Ovary (tissue), 9 donors: ENCODE measurements around the gene NELFCD. TPM values are rescaled to one million over a fixed set of nuclear protein-coding genes. Genes with fewer than 3 reads are reported as not detected.
"Not testable (repeated sequence)": the region's sequence is repeated elsewhere in the genome, so short reads cannot be mapped to it uniquely, and the experiment has no call there.

Experiments used
- DNase-seq, 5 donors: peaks; one replicate each; pipeline ENCODE4 v3.0.0-alpha.2; 2019 to 2020
- H3K27ac ChIP-seq, 2 donors: fragments of 200-600 bp; one replicate each; pipeline versions ENCODE4 v1.5.1 to v1.8.0; 2019 to 2022
- H3K27me3 ChIP-seq: fragments of 200-600 bp; one replicate; pipeline ENCODE4 v1.8.0; 2022
- H3K36me3 ChIP-seq: fragments of 200-600 bp; sonication (generic); one replicate; pipeline ENCODE4 v1.5.1; 2019
- H3K4me1 ChIP-seq: one replicate; pipeline ENCODE4 v1.8.1; 2013; ENCODE audit warnings: mild to moderate bottlenecking, moderate library complexity; ENCODE audit not compliant: insufficient read depth
- H3K4me3 ChIP-seq: fragments of 200-600 bp; sonication (generic); one replicate; pipeline ENCODE4 v1.5.1; 2017
- H3K9me3 ChIP-seq, 2 donors: fragments of 200-600 bp in 1 of 2; sonication (generic) in 1 of 2; one replicate each; pipeline versions ENCODE4 v1.5.1 to v1.8.1; 2013 to 2019; ENCODE audit warnings: mild to moderate bottlenecking in 1 of 2, moderate library complexity in 1 of 2
- CTCF ChIP-seq, 3 donors: fragments of 450-650 bp in 2 of 3; fragments of 200-600 bp in 1 of 3; IDR thresholded peaks; one replicate each; pipeline versions ENCODE4 v1.5.1 to v1.8.0; 2016 to 2022; ENCODE audit warnings: antibody characterized with exemption in 3 of 3, mild to moderate bottlenecking in 1 of 3
- EP300 ChIP-seq: sonication (generic); formaldehyde crosslinking; IDR thresholded peaks from one replicate; pipeline ENCODE4 v1.6.1; 2017; ENCODE audit warnings: antibody characterized with exemption
- POLR2A ChIP-seq: fragments of 450-650 bp; IDR thresholded peaks from one replicate; pipeline ENCODE4 v1.6.1; 2017; ENCODE audit warnings: antibody characterized with exemption, mild to moderate bottlenecking, moderate library complexity
- WGBS, 3 donors: extraction: QIAGEN DNeasy Blood & Tissue Kit in 1 of 3; methylation state at CpG; one replicate each; pipeline versions ENCODE4 v1.1.5 to v1.1.7; 2013 to 2017; 5-methylcytosine and 5-hydroxymethylcytosine counted together
- intact Hi-C, 4 donors: fragments of 100-400 bp; cut with DNase I; formaldehyde crosslinking; loops; one replicate each; pipeline versions ENCODE4 v1.11.0 to v1.15.1; 2022 to 2023
- polyA plus RNA-seq, 2 donors: library from polyadenylated mRNA; stranded (reverse); fragments of 200-250 nt in 1 of 2; fragments of 350-450 nt in 1 of 2; fragmentation: Illumina TruSeq in 1 of 2; extraction: RNeasy Lipid Tissue Mini Kit (QIAGEN cat#74804) in 1 of 2; gene quantifications; one replicate each; pipeline ENCODE4 v1.2.3, GENCODE V29; 2013 to 2014
- total RNA-seq, 7 donors: library from RNA; depleted of rRNA in 2 of 7; stranded (reverse); fragments of >200 nt in 2 of 7; fragmentation: NEBNext Ultra II Directional in 3 of 7; extraction: Animal tissue kit (Norgen Biotek cat#: 25700) in 3 of 7; gene quantifications; one replicate each; pipeline versions ENCODE4 v1.1.0 to v1.2.4, GENCODE V29; 2016 to 2023
- donor health status: DM: no; HTN: no; CAD: no; lungs with moderate emphysema.
- donor health status: DM: no; HTN: no; CAD: no.
- donor health status: Bipolar disorder and iron deficiency.
- donor health status: DM: yes; HTN: yes; CAD: no.
- donor health status: DM: no; HTN: no; CAD: no.
- donor health status: DM: yes; HTN: yes; CAD: no.

NELFCD gene
- total and polyA plus RNA-seq, 9 donors: 36.7 to 74.9 (median 59.4) TPM

GRCh38 chr20:58963060-58963584 lies 17.9 kb upstream of the NELFCD start:
- WGBS, 3 donors: 40 to 53% (median 49%) methylated on average over 8 of the region's 8 CpGs
- Histone ChIP-seq H3K4me1 (no peaks in the 10 kb centered on the region), H3K27ac (no peak overlapping the region), H3K27me3 (no peaks in the 10 kb centered on the region), H3K4me3 (no peak overlapping the region), H3K9me3 (no peaks in the 10 kb centered on the region), H3K36me3 (no peaks in the 10 kb centered on the region)
- DNase-seq: no peak
- intact Hi-C loops: no loop called here
- TF ChIP-seq EP300 (no peak), CTCF (IDR thresholded peaks at IDR 0.05) (no peak), POLR2A (no peak)

- H3K9me3 ChIP-seq, H3K4me1 ChIP-seq, intact Hi-C loops, H3K4me3 ChIP-seq, H3K27me3 ChIP-seq, DNase-seq, H3K36me3 ChIP-seq, H3K27ac ChIP-seq: not testable (repeated sequence)
- 78 to 87% (median 82%) methylated on average over 5 of the region's 5 CpGs for WGBS, 3 donors
These were observed 17.1 kb upstream of the NELFCD start for GRCh38 chr20:58963922-58964321.

- H3K36me3 ChIP-seq: no peaks in the 10 kb centered on the region
- no peak overlapping the region for H3K4me3 ChIP-seq
- H3K9me3 ChIP-seq: no peaks in the 10 kb centered on the region
- no peak for TF ChIP-seq EP300
- TF ChIP-seq POLR2A: no peak
- no peak for TF ChIP-seq CTCF (IDR thresholded peaks at IDR 0.05)
- H3K4me1 ChIP-seq: no peaks in the 10 kb centered on the region
- intact Hi-C loops: no loop called here
- no peak overlapping the region for H3K27ac ChIP-seq
- WGBS, 3 donors: 69 to 74% (median 71%) methylated on average over 14 of the region's 14 CpGs
- DNase-seq: no peak
- no peaks in the 10 kb centered on the region for H3K27me3 ChIP-seq
These were observed 15.6 kb upstream of the NELFCD start for GRCh38 chr20:58965270-58966064.

GRCh38 chr20:58967652-58968429 lies 13.2 kb upstream of the NELFCD start:
- Histone ChIP-seq H3K9me3 (no peaks in the 10 kb centered on the region), H3K36me3 (no peaks in the 10 kb centered on the region), H3K4me1 (no peaks in the 10 kb centered on the region), H3K27ac (no peak overlapping the region), H3K27me3 (no peaks in the 10 kb centered on the region), H3K4me3 (no peak overlapping the region)
- TF ChIP-seq POLR2A (no peak), CTCF (IDR thresholded peaks at IDR 0.05) (no peak), EP300 (no peak)
- DNase-seq: no peak
- 70 to 76% (median 76%) methylated on average over 10 of the region's 10 CpGs for WGBS, 3 donors
- intact Hi-C loops: no loop called here
